Dermis microvascular lymphatic vessel endothelial cell (primary cell): Measurements from ENCODE around the gene DNAJC7. TPM values are rescaled to one million over a fixed set of nuclear protein-coding genes. Genes with fewer than 3 reads are reported as not detected.

Source experiments
- DNase-seq, 2 donors: peaks; one replicate each; pipeline versions ENCODE4 v3.0.0 to v3.0.0-alpha.2; 2010; ENCODE audit warnings: low read depth in 2 of 2
- total RNA-seq: library from RNA; depleted of rRNA; stranded (reverse); fragments of >200 nt; gene quantifications from 2 replicates; pipeline ENCODE4 v1.2.1, GENCODE V29; 2014

The DNAJC7 gene
- total RNA-seq, 1 donor from 2014 or later: 59.8 TPM

- DNase-seq: no peak
Observed at GRCh38 chr17:41975099-41976083, 41.8 kb downstream of the DNAJC7 start.

- no peak for DNase-seq
Observed at GRCh38 chr17:41974658-41975057, 42.6 kb downstream of the DNAJC7 start.

- no peak for DNase-seq
Observed at GRCh38 chr17:41974031-41974430, 43.2 kb downstream of the DNAJC7 start.

GRCh38 chr17:41973408-41973811 lies 43.8 kb downstream of the DNAJC7 start:
- DNase-seq: no peak

- peak in 1 of 2 donors; percentile 33 for DNase-seq
Observed at GRCh38 chr17:41972571-41973407, 44.5 kb downstream of the DNAJC7 start.

- no peak for DNase-seq
Observed at GRCh38 chr17:41971721-41972523, 45.3 kb downstream of the DNAJC7 start.

GRCh38 chr17:41970901-41971331 lies 46.3 kb downstream of the DNAJC7 start:
- no peak for DNase-seq

GRCh38 chr17:41968676-41969075 lies 48.6 kb downstream of the DNAJC7 start:
- DNase-seq: no peak

- DNase-seq: no peak
Observed at GRCh38 chr17:41967921-41968578, 49.2 kb downstream of the DNAJC7 start.

- DNase-seq: peak in 1 of 2 donors; percentile 27
Observed at GRCh38 chr17:41967141-41967920, 49.9 kb downstream of the DNAJC7 start.

- DNase-seq: peak; percentile 71 to 95
Observed at GRCh38 chr17:41966463-41967140, 50.6 kb downstream of the DNAJC7 start, which contains the start of gene CNP. CNP (plus strand) TSS chr17:41966795; CDS start chr17:41966885, 90 bp downstream.

- DNase-seq: peak in 1 of 2 donors; percentile 34
Observed at GRCh38 chr17:41965694-41966462, 51.4 kb downstream of the DNAJC7 start.

GRCh38 chr17:41962768-41963434 lies 54.3 kb downstream of the DNAJC7 start:
- peak; percentile 39 to 66 for DNase-seq

GRCh38 chr17:41962111-41962510 lies 55.1 kb downstream of the DNAJC7 start:
- DNase-seq: no peak

GRCh38 chr17:41959336-41960095 lies 57.7 kb downstream of the DNAJC7 start:
- peak; percentile 60 to 65 for DNase-seq

- DNase-seq: no peak
Observed at GRCh38 chr17:41959030-41959335, 58.3 kb downstream of the DNAJC7 start.

GRCh38 chr17:41957869-41958439 lies 59.3 kb downstream of the DNAJC7 start:
- DNase-seq: no peak
